Dermis microvascular lymphatic vessel endothelial cell (primary cell): ENCODE data around the gene ZNF665. TPM values are rescaled to one million over a fixed set of nuclear protein-coding genes. Genes with fewer than 3 reads are reported as not detected.
"Not testable (repeated sequence)": the region's sequence is repeated elsewhere in the genome, so short reads cannot be mapped to it uniquely, and the experiment has no call there.

Source experiments
- DNase-seq, 2 donors: peaks; one replicate each; pipeline versions ENCODE4 v3.0.0 to v3.0.0-alpha.2; 2010; ENCODE audit warnings: low read depth in 2 of 2
- total RNA-seq: library from RNA; depleted of rRNA; stranded (reverse); fragments of >200 nt; gene quantifications from 2 replicates; pipeline ENCODE4 v1.2.1, GENCODE V29; 2014

The ZNF665 gene
- 1.6 and 1.9 TPM in 2 replicates for total RNA-seq

DNA sequence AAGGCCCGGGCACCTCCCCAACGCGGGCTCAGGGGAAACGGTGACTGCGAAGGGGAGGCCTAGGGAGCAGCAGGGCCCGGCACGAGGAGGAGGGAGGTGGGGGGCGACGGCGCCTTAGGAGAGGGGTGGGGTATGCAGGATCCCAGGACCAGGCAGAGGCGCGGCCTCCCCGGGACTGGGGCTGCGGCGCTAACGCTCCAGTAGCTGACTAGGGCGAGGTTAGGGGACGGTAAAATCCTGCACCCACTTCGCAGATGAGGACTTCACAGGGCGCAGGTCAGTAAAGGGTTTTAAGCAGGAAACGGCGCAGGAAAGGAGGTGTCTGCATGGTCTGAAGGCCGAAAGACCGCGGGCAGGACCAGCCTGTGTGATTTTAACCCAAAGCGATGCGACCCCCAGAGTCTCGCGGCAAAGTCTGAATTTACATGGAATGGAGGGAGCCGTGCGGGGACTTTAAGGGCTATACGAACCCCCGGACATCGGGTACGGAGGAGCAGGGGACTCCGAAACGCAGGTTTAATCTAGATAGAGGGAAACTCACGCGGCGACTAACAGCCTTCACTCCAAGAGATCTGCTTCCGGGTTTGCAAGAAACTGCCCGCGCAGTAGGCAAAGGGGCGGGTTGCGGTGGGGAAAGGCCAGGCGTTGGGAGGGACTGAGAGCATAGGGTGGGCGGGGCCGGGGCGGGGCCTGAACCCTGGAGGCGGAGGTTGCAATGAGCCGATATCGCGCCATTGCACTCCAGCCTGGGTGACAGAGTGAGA, at the start of gene ZNF665:
TSS of gene ZNF665 (minus strand) at position 588 of the 764 bp plus-strand sequence. CDS start 10,460 bp downstream, outside the sequence.
- DNase-seq, result peak; percentile 50 to 88

DNA sequence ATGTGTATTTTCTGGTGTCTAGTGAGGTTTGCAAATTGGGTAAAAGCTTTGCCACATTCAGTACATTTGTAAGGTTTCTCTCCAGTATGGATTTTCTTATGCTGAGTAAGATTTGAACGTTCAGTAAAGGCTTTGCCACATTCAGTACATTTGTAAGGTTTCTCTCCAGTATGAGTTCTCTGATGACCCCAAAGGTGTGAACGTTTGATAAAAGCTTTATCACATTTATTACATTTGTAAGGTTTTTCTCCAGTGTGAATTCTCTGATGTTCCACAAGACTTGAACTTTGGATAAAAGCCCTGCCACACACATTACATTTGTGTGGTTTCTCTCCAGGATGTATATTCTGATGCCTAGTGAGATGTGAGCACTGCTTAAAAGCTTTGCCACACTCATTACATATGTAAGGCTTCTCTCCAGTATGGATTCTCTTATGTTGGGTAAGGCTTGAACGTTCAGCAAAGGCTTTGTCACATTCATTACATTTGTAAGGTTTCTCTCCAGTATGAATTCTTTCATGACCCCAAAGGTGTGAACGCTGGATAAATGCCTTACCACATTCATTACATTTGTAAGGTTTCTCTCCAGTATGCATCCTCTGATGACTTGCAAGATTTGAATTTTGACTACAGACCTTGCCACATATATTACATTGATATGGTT, 44.1 kb upstream of the ZNF665 start:
- DNase-seq, result no peak

DNA sequence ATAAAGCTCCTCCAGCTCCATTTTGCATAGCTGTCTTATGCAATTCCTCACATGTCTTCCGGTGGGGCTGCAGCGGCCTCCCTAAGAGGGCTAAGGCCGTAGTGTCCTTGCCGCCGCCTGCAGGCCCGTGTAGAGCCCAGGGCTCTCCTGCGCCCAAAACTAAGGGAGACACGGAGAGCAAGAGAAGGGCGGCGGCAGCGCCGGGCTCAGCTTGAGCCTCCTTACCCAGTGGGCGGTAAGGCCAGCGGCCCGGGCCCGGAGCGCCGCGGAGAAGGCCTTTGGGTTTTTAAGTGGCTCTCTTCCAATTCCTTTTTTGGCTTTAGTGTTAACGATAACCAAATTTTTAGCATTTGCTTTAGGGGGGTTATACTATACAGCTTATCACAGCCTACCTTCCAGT, 31.4 kb upstream of the ZNF665 start:
- DNase-seq, result no peak

DNA sequence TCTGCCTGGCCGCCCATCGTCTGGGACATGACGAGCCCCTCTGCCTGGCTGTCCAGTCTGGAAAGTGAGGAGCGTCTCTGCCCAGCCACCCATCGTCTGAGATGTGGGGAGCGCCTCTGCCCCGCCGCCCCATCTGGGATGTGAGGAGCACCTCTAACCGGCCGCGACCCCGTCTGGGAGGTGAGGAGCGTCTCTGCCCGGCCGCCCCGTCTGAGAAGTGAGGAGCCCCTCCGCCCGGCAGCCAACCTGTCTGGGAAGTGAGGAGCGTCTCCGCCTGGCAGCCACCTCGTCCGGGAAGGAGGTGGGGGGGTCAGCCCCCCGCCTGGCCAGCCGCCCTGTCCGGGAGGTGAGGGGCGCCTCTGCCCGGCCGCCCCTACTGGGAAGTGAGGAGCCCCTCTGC, 29.6 kb upstream of the ZNF665 start:
- DNase-seq, result not testable (repeated sequence)

- DNase-seq, result no peak
Measured at GRCh38 chr19:53212703-53213320, 19.7 kb upstream of the ZNF665 start.

DNA sequence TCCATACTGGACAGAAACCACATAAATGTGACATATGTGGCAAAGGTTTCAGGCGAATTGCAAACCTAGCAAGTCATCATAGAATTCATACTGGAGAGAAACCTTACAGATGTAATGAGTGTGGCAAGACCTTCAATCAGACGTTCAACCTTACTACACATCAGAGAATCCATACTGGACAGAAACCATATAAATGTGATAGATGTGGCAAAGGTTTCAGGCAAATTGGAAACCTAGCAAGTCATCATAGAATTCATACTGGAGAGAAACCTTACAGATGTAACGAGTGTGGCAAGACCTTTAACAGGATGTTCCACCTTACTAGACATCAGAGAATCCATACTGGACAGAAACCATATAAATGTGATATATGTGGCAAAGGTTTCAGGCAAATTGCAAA, 18.4 kb upstream of the ZNF665 start:
- DNase-seq, result not testable (repeated sequence)

DNA sequence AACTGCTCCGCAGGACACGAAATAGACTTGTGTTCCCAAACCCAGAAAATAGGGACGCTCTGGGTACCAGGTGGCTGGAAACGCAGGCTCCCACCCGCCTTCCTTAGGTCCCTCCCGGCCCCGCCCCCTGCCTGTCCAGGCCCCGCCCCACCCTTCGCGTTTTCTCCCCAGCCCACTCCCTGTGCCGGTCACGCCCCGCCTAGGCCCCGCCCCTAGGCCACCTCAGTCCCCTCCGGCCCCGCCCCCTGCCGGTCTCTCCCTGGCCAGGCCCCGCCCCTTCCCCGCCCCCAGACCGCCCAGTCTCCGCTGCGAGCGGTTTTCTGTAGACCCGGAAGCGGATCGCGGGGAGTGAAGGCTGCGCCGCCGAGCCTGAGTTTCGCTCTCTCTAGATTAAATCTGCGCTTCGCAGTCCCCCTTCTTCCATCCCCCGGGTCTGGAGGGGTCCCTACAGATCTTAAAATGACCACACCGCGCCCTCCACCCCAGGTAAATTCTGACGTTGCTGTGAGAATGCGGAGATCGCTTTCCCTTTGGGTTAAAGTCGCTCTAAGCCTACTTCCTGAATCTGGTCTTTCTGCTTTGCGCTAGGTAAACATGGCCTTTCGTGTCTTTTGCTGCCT, 3.7 kb upstream of the ZNF665 start:
- DNase-seq, result peak; percentile 78 to 94

DNA sequence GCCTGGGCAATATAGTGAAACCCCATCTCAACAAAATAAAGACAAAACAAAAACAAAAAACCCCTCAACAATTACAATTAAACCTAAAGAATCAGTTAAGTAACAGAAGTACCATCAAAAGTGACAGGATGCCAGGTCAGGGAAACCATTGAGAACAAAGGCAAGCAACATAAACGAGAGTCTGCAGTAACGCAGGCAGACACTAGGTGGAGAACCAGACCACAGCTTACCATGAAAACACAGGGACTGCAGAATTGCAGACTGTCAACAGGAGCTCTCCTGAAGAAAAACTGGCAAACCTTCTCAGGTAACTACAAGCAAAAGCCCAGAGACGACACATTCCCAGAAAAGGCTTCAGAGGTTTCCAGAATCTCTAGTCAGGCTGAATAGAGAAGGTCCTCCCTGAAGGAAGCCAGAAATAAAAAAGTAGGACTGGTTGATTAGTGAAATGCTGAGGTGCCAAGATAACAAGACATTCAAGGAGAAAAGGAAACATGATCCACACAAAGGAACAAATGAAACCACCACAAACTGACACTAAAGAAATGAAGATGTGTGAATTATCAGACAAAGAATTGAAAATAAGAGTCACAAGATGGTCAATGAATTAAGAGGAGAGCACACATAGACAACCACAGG, 2.2 kb upstream of the ZNF665 start:
- DNase-seq, result peak; percentile 81 to 90

- DNase-seq, result no peak
Measured at GRCh38 chr19:53193535-53194222, 521 bp upstream of the ZNF665 start.

DNA sequence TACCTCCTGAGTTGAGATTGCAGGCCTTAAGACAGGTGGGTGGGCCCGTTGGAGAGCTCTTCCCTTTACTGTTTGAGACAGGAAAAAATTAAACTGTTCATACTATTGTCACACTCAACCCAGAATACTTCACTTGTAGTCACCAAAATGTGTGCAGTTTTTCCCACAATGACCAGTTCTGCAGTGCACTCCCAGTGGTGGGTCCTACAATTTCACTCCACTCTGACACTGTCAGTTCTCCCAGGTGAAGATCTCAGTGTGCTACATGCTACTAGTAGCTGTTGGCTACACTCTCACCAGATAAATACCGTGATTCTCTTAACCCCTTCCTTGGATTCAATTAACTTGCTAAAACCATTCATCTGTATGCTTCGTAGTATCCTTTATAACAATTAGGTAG, 2.9 kb downstream of the ZNF665 start:
- no peak for DNase-seq

DNA sequence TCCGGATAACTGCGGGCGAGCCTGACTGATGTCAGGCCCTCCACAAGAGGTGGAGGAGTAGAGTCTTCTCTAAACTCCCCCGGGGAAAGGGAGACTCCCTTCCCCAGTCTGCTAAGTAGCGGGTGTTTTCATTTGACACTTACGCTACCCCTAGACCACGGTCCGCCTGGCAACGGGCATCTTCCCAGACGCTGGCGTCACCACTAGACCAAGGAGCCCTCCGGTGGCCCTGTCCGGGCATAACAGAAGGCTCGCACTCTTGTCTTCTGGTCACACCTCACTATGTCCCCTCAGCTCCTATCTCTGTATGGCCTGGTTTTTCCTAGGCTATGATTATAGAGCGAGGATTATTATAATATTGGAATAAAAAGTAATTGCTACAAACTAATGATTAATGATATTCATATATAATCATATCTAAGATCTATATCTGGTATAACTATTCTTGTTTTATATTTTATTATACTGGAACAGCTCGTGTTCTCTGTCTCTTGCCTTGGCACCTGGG, 3.4 kb downstream of the ZNF665 start:
- DNase-seq, result not testable (repeated sequence)

- not testable (repeated sequence) for DNase-seq
Measured at GRCh38 chr19:53185155-53185882, 7.8 kb downstream of the ZNF665 start.

GRCh38 chr19:53183146-53183764, 9.9 kb downstream of the ZNF665 start:
- DNase-seq, result no peak

- DNase-seq, result no peak
Measured at GRCh38 chr19:53182202-53182601, 11.0 kb downstream of the ZNF665 start.

DNA sequence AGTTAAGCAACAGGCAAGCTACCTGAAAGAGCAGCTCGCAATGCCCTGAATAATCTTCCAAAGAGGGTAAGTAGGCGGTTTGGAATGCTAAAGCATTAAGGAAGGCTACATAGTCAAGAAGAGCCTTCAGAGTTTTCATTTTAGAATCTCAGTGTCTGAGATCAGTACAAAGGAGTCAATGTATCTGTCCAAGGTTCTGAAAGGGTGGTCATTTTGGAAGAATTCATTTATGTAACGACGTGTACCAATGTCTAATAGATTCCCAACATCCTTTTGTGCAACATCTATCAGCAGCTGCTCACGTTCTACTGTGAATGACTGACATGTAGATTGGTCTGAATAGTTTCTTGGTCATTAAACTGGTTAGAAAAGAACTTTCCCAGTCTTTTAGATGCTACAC, 15.2 kb downstream of the ZNF665 start:
- no peak for DNase-seq

- DNase-seq, result peak in 1 of 2 donors; percentile 32
Measured at GRCh38 chr19:53172889-53173288, 20.3 kb downstream of the ZNF665 start.

GRCh38 chr19:53165691-53166091, 27.5 kb downstream of the ZNF665 start:
- DNase-seq, result no peak

GRCh38 chr19:53161123-53161522, 32.0 kb downstream of the ZNF665 start:
- DNase-seq, result no peak

GRCh38 chr19:53160350-53160749, 32.8 kb downstream of the ZNF665 start:
- DNase-seq, result no peak
